Measurements from ENCODE around the gene CEP83.

Gene CEP83

DNA sequence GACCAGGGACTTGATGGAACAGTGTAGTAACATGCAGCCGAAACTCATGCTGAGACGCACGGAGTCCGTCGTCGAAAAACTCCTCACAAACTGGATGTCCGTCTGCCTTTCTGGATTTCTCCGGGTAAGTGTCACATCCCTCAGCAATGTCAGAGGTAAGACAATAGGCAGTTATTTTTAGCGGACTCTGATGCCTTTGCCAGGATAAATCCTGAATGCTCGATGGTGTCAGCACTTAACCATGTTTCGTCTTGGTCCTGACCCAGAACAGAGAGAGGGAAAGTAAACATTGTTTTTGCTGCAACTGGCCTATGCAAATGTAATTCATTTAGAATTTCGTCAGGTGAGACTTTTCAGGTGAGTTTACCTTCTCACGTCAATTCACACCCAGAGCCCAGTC is 198.9 kb downstream of the CEP83 start:
- TF ChIP-seq, protein P1, sequence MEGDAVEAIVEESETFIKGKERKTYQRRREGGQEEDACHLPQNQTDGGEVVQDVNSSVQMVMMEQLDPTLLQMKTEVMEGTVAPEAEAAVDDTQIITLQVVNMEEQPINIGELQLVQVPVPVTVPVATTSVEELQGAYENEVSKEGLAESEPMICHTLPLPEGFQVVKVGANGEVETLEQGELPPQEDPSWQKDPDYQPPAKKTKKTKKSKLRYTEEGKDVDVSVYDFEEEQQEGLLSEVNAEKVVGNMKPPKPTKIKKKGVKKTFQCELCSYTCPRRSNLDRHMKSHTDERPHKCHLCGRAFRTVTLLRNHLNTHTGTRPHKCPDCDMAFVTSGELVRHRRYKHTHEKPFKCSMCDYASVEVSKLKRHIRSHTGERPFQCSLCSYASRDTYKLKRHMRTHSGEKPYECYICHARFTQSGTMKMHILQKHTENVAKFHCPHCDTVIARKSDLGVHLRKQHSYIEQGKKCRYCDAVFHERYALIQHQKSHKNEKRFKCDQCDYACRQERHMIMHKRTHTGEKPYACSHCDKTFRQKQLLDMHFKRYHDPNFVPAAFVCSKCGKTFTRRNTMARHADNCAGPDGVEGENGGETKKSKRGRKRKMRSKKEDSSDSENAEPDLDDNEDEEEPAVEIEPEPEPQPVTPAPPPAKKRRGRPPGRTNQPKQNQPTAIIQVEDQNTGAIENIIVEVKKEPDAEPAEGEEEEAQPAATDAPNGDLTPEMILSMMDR (IDR thresholded peaks at IDR 0.05; ENCODE audit: low read depth, low read length) = no peak
- H3K4me3 ChIP-seq (replicated peaks in 1 of 2; ENCODE audit: low read depth in 2 of 2, low read length in 2 of 2) = no peak overlapping the region
- no peak for DNase-seq (ENCODE audit: low read depth in 2 of 2)

DNA sequence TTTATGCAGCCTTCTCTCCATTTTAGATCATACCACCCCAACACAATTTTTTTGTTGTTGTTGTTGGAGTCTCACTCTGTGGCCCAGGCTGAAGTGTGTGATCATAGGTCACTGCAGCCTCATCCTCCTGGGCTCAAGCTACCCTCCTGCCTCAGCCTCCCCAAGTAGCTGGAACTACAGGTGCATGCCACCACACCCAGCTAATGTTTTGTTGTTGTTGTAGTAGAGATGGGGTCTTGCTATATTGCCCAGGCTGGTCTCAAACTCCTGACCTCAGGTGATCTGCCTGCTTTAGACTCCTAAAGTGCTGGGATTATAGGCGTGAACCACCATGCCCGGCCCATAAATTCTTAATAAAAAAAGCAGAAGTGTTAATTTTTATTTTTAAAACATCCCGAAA is 199.7 kb downstream of the CEP83 start:
- TF ChIP-seq, protein P1 (IDR thresholded peaks at IDR 0.05; ENCODE audit: low read depth, low read length) = no peak
- no peak for DNase-seq (ENCODE audit: low read depth in 2 of 2)

DNA sequence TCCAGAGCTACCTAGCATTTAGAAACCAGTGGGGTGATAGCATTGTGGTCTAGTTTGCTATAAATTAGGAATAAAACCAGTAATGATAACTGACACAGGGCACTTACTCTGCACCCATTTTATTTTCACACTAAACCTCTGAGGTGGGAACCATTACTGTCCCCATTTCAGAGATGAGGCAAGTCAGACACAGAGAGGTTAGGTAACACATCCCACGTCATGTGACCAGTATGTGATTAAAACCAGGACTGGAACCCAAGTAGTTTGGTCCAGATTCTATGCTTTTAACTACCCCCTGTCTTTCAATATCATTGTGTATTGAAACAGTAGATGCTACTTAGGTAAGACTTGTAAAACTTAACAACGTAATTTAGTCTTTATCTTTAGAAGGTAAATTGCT is 201.1 kb downstream of the CEP83 start:
- TF ChIP-seq, protein P1 (IDR thresholded peaks at IDR 0.05; ENCODE audit: low read depth, low read length) = no peak
- DNase-seq (ENCODE audit: low read depth in 2 of 2) = no peak
- H3K4me3 ChIP-seq (replicated peaks in 1 of 2; ENCODE audit: low read depth in 2 of 2, low read length in 2 of 2) = no peak overlapping the region

More for the DNA sequence above, 199.7 kb downstream of the CEP83 start:
- no peak overlapping the region for H3K4me3 ChIP-seq (replicated peaks in 1 of 2; ENCODE audit: low read depth in 2 of 2, low read length in 2 of 2)

Data from cardiac fibroblast (primary cell).